HG02678 (cell line): ENCODE measurements around the gene STYK1.

Source experiments
- ATAC-seq: cut with Tn5 transposase; IDR thresholded peaks from one replicate; pipeline ENCODE4 v1.9.1; 2021; ENCODE audit warnings: mild to moderate bottlenecking, moderate library complexity; ENCODE audit not compliant: unreplicated experiment

Gene STYK1

DNA sequence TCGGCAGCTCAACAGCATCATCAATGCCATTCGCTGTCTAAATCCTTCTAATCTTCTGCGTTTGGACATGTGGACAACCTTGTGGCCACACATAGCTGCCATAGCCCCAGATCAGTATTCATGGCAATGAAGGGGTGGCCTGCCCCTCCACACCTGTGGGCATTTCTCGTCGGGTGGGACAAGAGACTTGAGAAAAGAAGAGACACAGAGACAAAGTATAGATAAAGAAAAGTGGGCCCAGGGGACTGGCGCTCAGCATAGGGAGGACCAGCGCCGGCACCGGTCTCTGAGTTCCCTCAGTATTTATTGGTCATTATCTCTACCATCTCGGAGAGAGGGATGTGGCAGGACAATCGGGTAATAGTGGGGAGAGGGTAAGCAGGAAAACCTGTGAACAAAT is 102.7 kb downstream of the STYK1 start:
- no peak for ATAC-seq
